H9 (cell line): Measurements from ENCODE around the gene ZC3H7B. TPM values are rescaled to one million over a fixed set of nuclear protein-coding genes. Genes with fewer than 3 reads are reported as not detected.

Experiments
- DNase-seq: peaks from one replicate; pipeline ENCODE4 v3.0.0-alpha.2; 2017
- H2AFZ ChIP-seq: one replicate; pipeline ENCODE4 v1.6.1; 2013; ENCODE audit warnings: mild to moderate bottlenecking, low read length, control low read depth, moderate library complexity
- H2AK5ac ChIP-seq: 2 replicates; pipeline ENCODE4 v1.6.1; 2013; ENCODE audit warnings: low read length, control low read depth, mixed read lengths; ENCODE audit not compliant: insufficient read length
- H2BK120ac ChIP-seq: one replicate; pipeline ENCODE4 v1.6.1; 2013; ENCODE audit warnings: low read depth, mild to moderate bottlenecking, low read length, control low read depth, inconsistent platforms; ENCODE audit not compliant: poor library complexity, severe bottlenecking
- H2BK12ac ChIP-seq: 2 replicates; pipeline ENCODE4 v1.6.1; 2013; ENCODE audit warnings: low read length, control low read depth, mixed read lengths, low read depth; ENCODE audit not compliant: insufficient read length
- H2BK15ac ChIP-seq: 2 replicates; pipeline ENCODE4 v1.6.1; 2013; ENCODE audit warnings: low read depth, low read length, control low read depth
- H2BK20ac ChIP-seq: one replicate; pipeline ENCODE4 v1.6.1; 2013; ENCODE audit warnings: low read depth, mild to moderate bottlenecking, low read length, control low read depth, inconsistent platforms; ENCODE audit not compliant: poor library complexity, severe bottlenecking
- H2BK5ac ChIP-seq: 2 replicates; pipeline ENCODE4 v1.6.1; 2013; ENCODE audit warnings: low read length, control low read depth, mixed read lengths; ENCODE audit not compliant: insufficient read length
- H3K14ac ChIP-seq: 2 replicates; pipeline ENCODE4 v1.6.1; 2013; ENCODE audit warnings: low read length, control low read depth; ENCODE audit not compliant: insufficient read depth
- H3K18ac ChIP-seq: 2 replicates; pipeline ENCODE4 v1.6.1; 2013; ENCODE audit warnings: low read depth, mild to moderate bottlenecking, mixed read lengths, low read length, control low read depth; ENCODE audit not compliant: insufficient read length
- H3K23ac ChIP-seq: 2 replicates; pipeline ENCODE4 v1.6.1; 2013; ENCODE audit warnings: low read length, control low read depth, mixed read lengths, low read depth; ENCODE audit not compliant: insufficient read length
- H3K23me2 ChIP-seq: 2 replicates; pipeline ENCODE4 v1.6.1; 2013; ENCODE audit warnings: low read depth, mild to moderate bottlenecking, mixed read lengths, low read length, control low read depth; ENCODE audit not compliant: insufficient read length, poor library complexity, severe bottlenecking
- H3K27ac ChIP-seq: 2 replicates; pipeline ENCODE4 v1.5.1; 2013; ENCODE audit warnings: low read length, control low read depth, mixed read lengths, low read depth; ENCODE audit not compliant: insufficient read length
- H3K27me3 ChIP-seq: 2 replicates; pipeline ENCODE4 v1.6.1; 2013; ENCODE audit warnings: low read length, control low read depth, inconsistent platforms; ENCODE audit not compliant: insufficient read depth
- H3K4ac ChIP-seq: 2 replicates; pipeline ENCODE4 v1.6.1; 2013; ENCODE audit warnings: low read depth, mild to moderate bottlenecking, control low read depth, inconsistent platforms, low read length, moderate library complexity
- H3K4me1 ChIP-seq: 2 replicates; pipeline ENCODE4 v1.6.1; 2013; ENCODE audit warnings: low read length, control low read depth, inconsistent platforms; ENCODE audit not compliant: insufficient read depth
- H3K4me2 ChIP-seq: 2 replicates; pipeline ENCODE4 v1.6.1; 2013; ENCODE audit warnings: low read length, control low read depth, mixed read lengths; ENCODE audit not compliant: insufficient read length, insufficient read depth
- H3K56ac ChIP-seq: 2 replicates; pipeline ENCODE4 v1.6.1; 2013; ENCODE audit warnings: low read depth, mild to moderate bottlenecking, mixed read lengths, low read length, control low read depth; ENCODE audit not compliant: insufficient read length
- H3K79me1 ChIP-seq: 2 replicates; pipeline ENCODE4 v1.6.1; 2013; ENCODE audit warnings: low read depth, mild to moderate bottlenecking, moderate library complexity, low read length, control low read depth, inconsistent platforms; ENCODE audit not compliant: insufficient read depth, poor library complexity, severe bottlenecking
- H3K79me2 ChIP-seq: 2 replicates; pipeline ENCODE4 v1.6.1; 2013; ENCODE audit warnings: low read length, control low read depth, inconsistent platforms; ENCODE audit not compliant: insufficient read depth
- H3K9ac ChIP-seq: 2 replicates; pipeline ENCODE4 v1.6.1; 2013; ENCODE audit warnings: low read length, control low read depth, mixed read lengths; ENCODE audit not compliant: insufficient read length; ENCODE audit errors: extremely low read depth
- H3K9me3 ChIP-seq: one replicate; pipeline ENCODE4 v1.6.1; 2013; ENCODE audit warnings: low read depth, low read length, inconsistent platforms; ENCODE audit not compliant: control insufficient read depth
- H3T11ph ChIP-seq: one replicate; pipeline ENCODE4 v1.6.1; 2013; ENCODE audit warnings: mild to moderate bottlenecking, low read length, control low read depth, inconsistent platforms
- H4K20me1 ChIP-seq: one replicate; pipeline ENCODE4 v1.6.1; 2013; ENCODE audit not compliant: control insufficient read depth, insufficient read length, insufficient read depth
- H4K5ac ChIP-seq: 2 replicates; pipeline ENCODE4 v1.6.1; 2013; ENCODE audit warnings: low read depth, mild to moderate bottlenecking, mixed read lengths, low read length, control low read depth; ENCODE audit not compliant: insufficient read length
- H4K8ac ChIP-seq: replicated peaks from 2 replicates; pipeline ENCODE4 v1.6.1; 2013; ENCODE audit warnings: low read length, control low read depth, mixed read lengths, low read depth; ENCODE audit not compliant: insufficient read length
- H4K91ac ChIP-seq: 2 replicates; pipeline ENCODE4 v1.6.1; 2013; ENCODE audit warnings: low read depth, mild to moderate bottlenecking, moderate library complexity, mixed read lengths, low read length, control low read depth; ENCODE audit not compliant: insufficient read length
- H3K27ac Mint-ChIP-seq, 3 experiments: 2 replicates in 2 of 3; 3 replicates in 1 of 3; pipeline ENCODE4 v1.8.0; 2020 to 2021; ENCODE audit warnings: mixed read lengths in 3 of 3, mild to moderate bottlenecking in 1 of 3, moderate library complexity in 1 of 3
- H3K27me3 Mint-ChIP-seq: 2 replicates; pipeline ENCODE4 v1.8.0; 2021; ENCODE audit warnings: low read depth, mild to moderate bottlenecking, moderate library complexity, mixed read lengths
- H3K36me3 Mint-ChIP-seq, 3 experiments: 2 replicates in 2 of 3; 3 replicates in 1 of 3; pipeline ENCODE4 v1.8.0; 2020 to 2021; ENCODE audit warnings: low read depth in 3 of 3, mixed read lengths in 3 of 3; ENCODE audit not compliant: insufficient read depth in 1 of 3
- H3K4me1 Mint-ChIP-seq, 2 experiments: 2 replicates each; pipeline ENCODE4 v1.8.0; 2020; ENCODE audit warnings: mixed read lengths in 2 of 2
- H3K4me3 Mint-ChIP-seq, 2 experiments: 2 replicates in 1 of 2; 3 replicates in 1 of 2; pipeline ENCODE4 v1.8.0; 2020 to 2021; ENCODE audit warnings: mild to moderate bottlenecking in 2 of 2, mixed read lengths in 2 of 2, moderate library complexity in 1 of 2
- H3K9me3 Mint-ChIP-seq, 2 experiments: 2 replicates in 1 of 2; 3 replicates in 1 of 2; pipeline ENCODE4 v1.8.0; 2020; ENCODE audit warnings: mild to moderate bottlenecking in 2 of 2, mixed read lengths in 2 of 2, moderate library complexity in 1 of 2
- CTCF ChIP-seq: fragments of 200-600 bp; sonication (generic); conservative IDR thresholded peaks from 3 replicates; pipeline ENCODE4 v1.8.0; 2021; ENCODE audit warnings: antibody characterized with exemption, mild to moderate bottlenecking
- WGBS: extraction: QIAGEN DNeasy Blood & Tissue Kit; methylation state at CpG from one replicate; pipeline ENCODE4 v1.1.7; 2013; ENCODE audit warnings: missing lambda C conversion rate, low lambda C conversion rate, mixed read lengths; ENCODE audit not compliant: insufficient read length; ENCODE audit errors: extremely low coverage; 5-methylcytosine and 5-hydroxymethylcytosine counted together
- total RNA-seq: library from RNA; stranded (reverse); gene quantifications from 2 replicates; pipeline ENCODE4 v1.2.1, GENCODE V29; 2021

The ZC3H7B gene
- total RNA-seq, 1 experiment from 2014 or later: 69.3 TPM

GRCh38 chr22:41332217-41332939 is 31.1 kb downstream of the ZC3H7B start:
- no peak overlapping the region for H3K4ac ChIP-seq
- no peaks in the 10 kb centered on the region for H3K4me1 ChIP-seq
- H2BK20ac ChIP-seq: no peak overlapping the region
- peaks cover 14 to 69% (median 53%) of the 10 kb centered on the region in 3 experiments; a peak in 6 of 7 replicates for H3K36me3 Mint-ChIP-seq
- no peaks in the 10 kb centered on the region for H3K9me3 Mint-ChIP-seq
- H3K4me3 Mint-ChIP-seq: no peak overlapping the region
- no peak overlapping the region for H3K56ac ChIP-seq
- no peak overlapping the region for H2BK15ac ChIP-seq
- H3K9ac ChIP-seq: no peak overlapping the region
- no peak for DNase-seq
- H2BK120ac ChIP-seq: no peak overlapping the region
- no peak overlapping the region for H2AK5ac ChIP-seq
- no peak overlapping the region for H2BK5ac ChIP-seq
- no CpG with 5 or more reads among the region's 15 CpGs for WGBS
- no peak overlapping the region for H3K27ac ChIP-seq
- H4K5ac ChIP-seq: no peak overlapping the region
- no peak overlapping the region for H2BK12ac ChIP-seq
- no peaks in the 10 kb centered on the region for H3K27me3 Mint-ChIP-seq
- peaks cover 7 to 11% of the 10 kb centered on the region in 2 experiments for H3K4me1 Mint-ChIP-seq
- H3K79me2 ChIP-seq: no peaks in the 10 kb centered on the region
- H4K91ac ChIP-seq: no peak overlapping the region
- H3K14ac ChIP-seq: no peak overlapping the region
- no peak overlapping the region for H2AFZ ChIP-seq
- no peak overlapping the region for H3T11ph ChIP-seq
- H3K4me2 ChIP-seq: no peak overlapping the region
- peak overlapping the region; percentile 55 to 87 (median 65); a peak in 4 of 7 replicates for H3K27ac Mint-ChIP-seq
- no peaks in the 10 kb centered on the region for H4K20me1 ChIP-seq
- no peaks in the 10 kb centered on the region for H3K27me3 ChIP-seq
- H3K23me2 ChIP-seq: no peaks in the 10 kb centered on the region
- no peak for TF ChIP-seq CTCF
- no peaks in the 10 kb centered on the region for H3K9me3 ChIP-seq
- H3K18ac ChIP-seq: no peak overlapping the region
- no peak overlapping the region for H3K23ac ChIP-seq
- H3K79me1 ChIP-seq: no peaks in the 10 kb centered on the region
- H4K8ac ChIP-seq: no peak overlapping the region
